ENCODE data around the gene CYP4F22.
A peak's percentile ranks its signal among the peaks of the same experiment; 100 is the strongest.

CYP4F22 gene

GRCh38 chr19:15557223-15557622, 48.9 kb downstream of the CYP4F22 start:
- H3K27ac Mint-ChIP-seq, result no peak overlapping the region
- no peak for DNase-seq (ENCODE audit: low spot score in 2 of 2)
- H3K36me3 Mint-ChIP-seq, result no peaks in the 10 kb centered on the region
- peaks cover 13% of the 10 kb centered on the region for H3K4me1 Mint-ChIP-seq
- H3K4me3 Mint-ChIP-seq, result no peak overlapping the region
- ATAC-seq (ENCODE audit: low read depth), result no peak
- H3K27me3 Mint-ChIP-seq, result peaks cover 11% of the 10 kb centered on the region
- H3K9me3 Mint-ChIP-seq, result no peaks in the 10 kb centered on the region

DNA sequence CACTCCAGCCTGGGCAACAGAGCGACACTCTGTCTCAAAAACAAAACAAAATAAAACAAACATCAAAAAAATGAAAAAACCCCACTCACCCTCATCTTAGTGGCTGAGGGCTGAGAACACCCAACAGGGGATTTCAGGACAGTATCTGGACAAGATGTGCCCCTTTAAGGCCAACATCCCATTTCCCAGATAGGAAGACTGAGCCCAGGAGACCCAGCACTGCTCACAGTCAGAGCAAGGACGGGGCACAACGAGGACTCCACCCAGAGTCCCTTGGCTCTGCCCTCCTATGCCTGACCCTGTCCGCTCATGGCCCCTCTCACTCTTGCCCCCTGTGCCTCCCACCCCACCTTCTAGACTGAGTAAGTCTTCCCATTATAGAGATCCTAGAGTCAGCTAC, 53.8 kb downstream of the CYP4F22 start:
- Mint-ChIP-seq H3K9me3 (no peaks in the 10 kb centered on the region), H3K36me3 (peaks cover 2% of the 10 kb centered on the region), H3K4me1 (no peaks in the 10 kb centered on the region), H3K27ac (no peak overlapping the region), H3K4me3 (no peak overlapping the region), H3K27me3 (peaks cover 25% of the 10 kb centered on the region)
- ATAC-seq (ENCODE audit: low read depth) (no peak), DNase-seq (ENCODE audit: low spot score in 2 of 2) (no peak)

- no peaks in the 10 kb centered on the region for H3K9me3 Mint-ChIP-seq
- H3K4me1 Mint-ChIP-seq, result no peaks in the 10 kb centered on the region
- ATAC-seq (ENCODE audit: low read depth), result no peak
- no peak overlapping the region for H3K27ac Mint-ChIP-seq
- H3K27me3 Mint-ChIP-seq, result peaks cover 25% of the 10 kb centered on the region
- peaks cover 2% of the 10 kb centered on the region for H3K36me3 Mint-ChIP-seq
- no peak overlapping the region for H3K4me3 Mint-ChIP-seq
- DNase-seq (ENCODE audit: low spot score in 2 of 2), result no peak
Observed at GRCh38 chr19:15562861-15563260, 54.5 kb downstream of the CYP4F22 start.

GRCh38 chr19:15563325-15563794, 55.0 kb downstream of the CYP4F22 start:
- H3K36me3 Mint-ChIP-seq, result peaks cover 2% of the 10 kb centered on the region
- H3K27me3 Mint-ChIP-seq, result peaks cover 25% of the 10 kb centered on the region
- no peaks in the 10 kb centered on the region for H3K4me1 Mint-ChIP-seq
- no peak for ATAC-seq (ENCODE audit: low read depth)
- H3K4me3 Mint-ChIP-seq, result no peak overlapping the region
- no peak overlapping the region for H3K27ac Mint-ChIP-seq
- H3K9me3 Mint-ChIP-seq, result no peaks in the 10 kb centered on the region
- no peak for DNase-seq (ENCODE audit: low spot score in 2 of 2)

DNA sequence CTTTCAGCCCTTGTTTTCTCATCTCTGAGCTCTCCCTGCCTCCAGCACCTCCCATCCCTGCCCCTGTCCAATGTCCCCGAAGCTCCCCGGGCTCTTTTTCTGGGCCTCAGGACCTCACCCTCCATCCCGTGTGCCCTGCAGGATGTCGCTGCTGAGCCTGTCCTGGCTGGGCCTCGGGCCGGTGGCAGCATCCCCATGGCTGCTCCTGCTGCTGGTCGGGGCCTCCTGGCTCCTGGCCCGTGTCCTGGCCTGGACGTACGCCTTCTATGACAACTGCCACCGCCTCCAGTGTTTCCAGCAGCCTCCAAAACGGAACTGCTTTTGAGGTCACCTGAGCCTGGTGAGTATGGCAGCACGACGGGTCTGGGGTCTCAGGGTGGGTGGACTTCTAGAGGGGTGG, 55.6 kb downstream of the CYP4F22 start:
- Mint-ChIP-seq H3K9me3 (no peaks in the 10 kb centered on the region), H3K27me3 (peaks cover 25% of the 10 kb centered on the region), H3K4me3 (no peak overlapping the region), H3K4me1 (no peaks in the 10 kb centered on the region), H3K36me3 (peaks cover 2% of the 10 kb centered on the region), H3K27ac (no peak overlapping the region)
- ATAC-seq (ENCODE audit: low read depth), result no peak
- no peak for DNase-seq (ENCODE audit: low spot score in 2 of 2)

DNA sequence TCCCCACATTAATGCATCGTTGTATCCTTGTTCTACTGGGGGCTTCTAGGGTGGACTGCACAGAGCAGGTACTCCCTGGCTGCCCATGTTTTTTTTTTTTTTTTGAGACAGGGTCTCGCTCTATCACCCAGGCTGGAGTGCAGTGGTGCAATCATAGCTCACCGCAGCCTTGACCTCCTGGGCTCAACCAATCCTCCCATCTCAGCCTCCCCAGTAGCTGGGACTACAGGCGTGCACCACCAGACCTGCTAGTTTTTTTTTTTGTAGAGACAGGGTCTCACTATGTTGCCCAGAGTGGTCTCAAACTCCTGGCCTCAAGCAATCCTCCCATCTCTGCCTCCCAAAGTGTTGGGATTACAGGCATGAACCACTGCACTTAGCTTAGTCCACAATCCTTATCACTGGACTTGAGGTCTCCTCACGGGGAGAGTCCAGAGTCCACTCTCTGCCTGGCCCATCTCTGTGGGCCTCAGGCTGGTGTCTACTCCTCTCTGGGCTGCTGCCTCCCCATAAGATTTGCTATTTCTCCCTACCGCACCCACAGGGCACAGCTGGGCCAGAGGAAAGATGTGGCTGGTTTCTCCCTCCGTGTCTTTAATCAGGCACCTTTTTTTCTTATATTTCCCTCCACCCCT, 56.3 kb downstream of the CYP4F22 start:
- no peak for DNase-seq (ENCODE audit: low spot score in 2 of 2)
- no peaks in the 10 kb centered on the region for H3K4me1 Mint-ChIP-seq
- H3K9me3 Mint-ChIP-seq, result no peaks in the 10 kb centered on the region
- peaks cover 2% of the 10 kb centered on the region for H3K36me3 Mint-ChIP-seq
- peaks cover 26% of the 10 kb centered on the region for H3K27me3 Mint-ChIP-seq
- ATAC-seq (ENCODE audit: low read depth), result no peak
- no peak overlapping the region for H3K27ac Mint-ChIP-seq
- H3K4me3 Mint-ChIP-seq, result no peak overlapping the region

DNA sequence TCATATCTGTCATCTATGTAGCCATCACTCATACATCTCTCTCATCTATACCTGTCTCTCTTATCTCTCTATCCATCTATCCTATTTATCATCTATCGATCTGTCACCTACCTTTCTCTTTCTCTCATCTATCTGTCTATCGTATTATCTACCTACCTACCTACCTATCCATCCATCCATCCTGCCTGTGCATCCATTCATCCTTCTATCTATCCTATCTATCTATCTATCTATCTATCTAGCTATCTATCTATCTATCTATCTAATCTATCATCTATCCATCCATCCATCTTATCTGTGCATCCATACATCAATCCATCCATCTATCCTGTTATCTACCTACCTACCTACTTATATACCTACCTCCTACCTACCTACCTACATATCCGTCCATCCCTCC, 62.1 kb downstream of the CYP4F22 start:
- no peaks in the 10 kb centered on the region for H3K4me1 Mint-ChIP-seq
- no peak for DNase-seq (ENCODE audit: low spot score in 2 of 2)
- no peak for ATAC-seq (ENCODE audit: low read depth)
- H3K27me3 Mint-ChIP-seq, result peaks cover 24% of the 10 kb centered on the region
- no peaks in the 10 kb centered on the region for H3K36me3 Mint-ChIP-seq
- H3K27ac Mint-ChIP-seq, result no peak overlapping the region
- no peak overlapping the region for H3K4me3 Mint-ChIP-seq
- no peaks in the 10 kb centered on the region for H3K9me3 Mint-ChIP-seq

DNA sequence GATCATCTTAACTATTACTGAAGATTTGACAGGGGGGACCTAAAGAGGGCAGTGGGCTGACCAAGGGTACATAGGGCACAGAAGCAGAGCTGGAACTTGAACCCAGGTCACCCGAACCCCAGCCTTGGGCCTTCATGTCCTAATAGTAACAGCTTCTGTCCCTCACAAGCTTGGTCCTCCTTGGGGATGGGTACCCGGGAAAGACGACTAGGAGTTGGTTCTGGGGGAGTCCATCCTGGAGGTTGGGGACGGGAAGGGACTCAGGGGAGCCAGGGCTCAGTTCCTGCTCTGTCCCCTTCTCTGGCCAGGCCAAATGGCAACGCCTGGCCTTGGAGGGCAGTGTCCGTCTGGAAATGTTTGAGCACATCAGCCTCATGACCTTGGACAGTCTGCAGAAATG, 67.1 kb downstream of the CYP4F22 start:
- Mint-ChIP-seq H3K27me3 (peaks cover 13% of the 10 kb centered on the region), H3K27ac (no peak overlapping the region)

DNA sequence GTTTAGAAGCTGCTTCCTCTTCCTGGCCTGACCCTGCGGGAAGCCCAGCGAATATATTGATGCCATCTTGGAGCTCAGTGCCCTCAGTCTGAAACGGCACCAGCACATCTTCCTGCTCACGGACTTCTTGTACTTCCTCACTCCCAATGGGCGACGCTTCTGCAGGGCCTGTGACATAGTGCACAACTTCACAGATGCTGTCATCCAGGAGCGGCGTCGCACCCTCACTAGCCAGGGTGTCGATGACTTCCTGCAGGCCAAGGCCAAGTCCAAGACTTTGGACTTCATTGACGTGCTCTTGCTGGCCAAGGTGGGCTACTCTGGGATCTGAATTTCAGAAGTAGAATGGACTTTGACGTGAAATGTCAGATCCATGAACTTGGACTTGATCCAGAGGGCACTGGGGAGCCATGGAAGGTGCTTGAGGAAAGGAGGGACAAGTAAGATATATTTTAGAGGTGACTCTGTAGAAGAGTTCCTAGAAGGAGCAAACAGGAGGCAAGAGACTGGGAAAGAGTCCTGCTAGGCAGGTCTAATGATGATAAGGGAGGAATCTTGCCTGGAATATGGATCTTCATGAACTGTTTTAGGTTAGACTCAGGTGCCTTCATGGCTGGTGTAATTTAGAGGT, 68.3 kb downstream of the CYP4F22 start:
- no peaks in the 10 kb centered on the region for H3K36me3 Mint-ChIP-seq
- H3K4me3 Mint-ChIP-seq, result no peak overlapping the region
- H3K27me3 Mint-ChIP-seq, result peaks cover 13% of the 10 kb centered on the region
- no peak overlapping the region for H3K27ac Mint-ChIP-seq
- no peaks in the 10 kb centered on the region for H3K4me1 Mint-ChIP-seq
- ATAC-seq (ENCODE audit: low read depth), result no peak
- no peak for DNase-seq (ENCODE audit: low spot score in 2 of 2)
- no peaks in the 10 kb centered on the region for H3K9me3 Mint-ChIP-seq

More for the DNA sequence above, 67.1 kb downstream of the CYP4F22 start:
- Mint-ChIP-seq H3K4me3 (no peak overlapping the region), H3K4me1 (no peaks in the 10 kb centered on the region), H3K9me3 (no peaks in the 10 kb centered on the region), H3K36me3 (no peaks in the 10 kb centered on the region)
- no peak for DNase-seq (ENCODE audit: low spot score in 2 of 2)
- ATAC-seq (ENCODE audit: low read depth), result no peak

DNA sequence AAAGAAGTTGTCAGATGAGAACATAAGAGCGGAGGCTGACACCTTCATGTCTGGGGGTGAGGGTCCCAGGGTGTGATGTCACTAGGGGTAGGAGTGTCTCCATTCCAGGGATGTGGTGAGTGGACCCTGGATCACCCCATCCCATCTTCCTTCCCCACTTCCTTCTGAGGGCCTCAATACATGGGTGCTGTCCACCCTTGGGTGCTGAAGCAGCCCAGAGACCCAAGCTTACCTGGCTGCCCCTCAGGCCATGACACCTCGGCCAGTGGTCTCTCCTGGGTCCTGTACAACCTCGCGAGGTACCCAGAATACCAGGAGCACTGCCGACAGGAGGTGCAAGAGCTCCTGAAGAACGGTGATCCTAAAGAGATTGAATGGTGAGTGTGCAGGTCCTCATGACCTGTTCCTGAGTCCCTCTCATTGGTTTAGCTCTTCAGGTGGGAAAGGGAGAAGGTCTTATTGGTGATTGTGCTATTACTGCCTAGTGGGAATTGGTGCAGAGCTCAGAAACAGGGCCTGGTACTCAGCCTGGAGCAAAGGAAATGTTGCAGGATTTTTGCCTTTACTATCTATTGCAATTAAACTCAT, 69.0 kb downstream of the CYP4F22 start:
- peaks cover 13% of the 10 kb centered on the region for H3K27me3 Mint-ChIP-seq
- no peak overlapping the region for H3K27ac Mint-ChIP-seq
- H3K4me1 Mint-ChIP-seq, result no peaks in the 10 kb centered on the region
- no peak overlapping the region for H3K4me3 Mint-ChIP-seq
- no peaks in the 10 kb centered on the region for H3K36me3 Mint-ChIP-seq
- DNase-seq (ENCODE audit: low spot score in 2 of 2) (no peak), ATAC-seq (ENCODE audit: low read depth) (no peak)
- no peaks in the 10 kb centered on the region for H3K9me3 Mint-ChIP-seq

GRCh38 chr19:15583346-15583745, 75.0 kb downstream of the CYP4F22 start:
- ATAC-seq (ENCODE audit: low read depth) (no peak), DNase-seq (ENCODE audit: low spot score in 2 of 2) (no peak)
- no peak overlapping the region for H3K27ac Mint-ChIP-seq
- no peaks in the 10 kb centered on the region for H3K9me3 Mint-ChIP-seq
- peaks cover 4% of the 10 kb centered on the region for H3K4me1 Mint-ChIP-seq
- H3K27me3 Mint-ChIP-seq, result peaks cover 15% of the 10 kb centered on the region
- H3K36me3 Mint-ChIP-seq, result no peaks in the 10 kb centered on the region
- no peak overlapping the region for H3K4me3 Mint-ChIP-seq

GRCh38 chr19:15584095-15584494, 75.8 kb downstream of the CYP4F22 start:
- ATAC-seq (ENCODE audit: low read depth) (no peak), DNase-seq (ENCODE audit: low spot score in 2 of 2) (no peak)
- H3K9me3 Mint-ChIP-seq, result no peaks in the 10 kb centered on the region
- H3K4me3 Mint-ChIP-seq, result no peak overlapping the region
- no peaks in the 10 kb centered on the region for H3K36me3 Mint-ChIP-seq
- peaks cover 15% of the 10 kb centered on the region for H3K27me3 Mint-ChIP-seq
- no peak overlapping the region for H3K27ac Mint-ChIP-seq
- peaks cover 4% of the 10 kb centered on the region for H3K4me1 Mint-ChIP-seq

DNA sequence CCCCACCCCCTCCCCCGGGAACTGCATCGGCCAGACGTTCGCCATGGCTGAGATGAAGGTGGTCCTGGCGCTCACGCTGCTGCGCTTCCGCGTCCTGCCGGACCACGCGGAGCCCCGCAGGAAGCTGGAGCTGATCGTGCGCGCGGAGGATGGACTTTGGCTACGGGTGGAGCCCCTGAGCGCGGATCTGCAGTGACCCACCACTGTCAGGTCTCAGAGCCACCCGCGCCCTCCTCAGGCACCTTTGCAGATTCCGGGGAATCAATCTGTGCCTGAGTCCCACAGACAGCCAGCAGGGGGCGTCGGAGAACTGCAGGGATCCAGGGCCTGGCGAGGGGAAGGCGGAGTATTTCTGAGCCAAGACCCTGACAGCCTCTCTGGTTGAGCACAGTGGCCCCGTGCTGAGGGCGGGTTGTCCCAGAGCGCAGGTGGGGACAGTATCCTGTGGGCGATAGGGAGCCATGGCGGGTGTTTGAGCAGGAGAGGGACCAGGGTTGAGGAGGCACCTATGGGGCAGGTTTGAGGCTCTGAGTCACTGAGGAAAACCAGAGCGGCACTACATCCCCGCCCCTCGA, 76.3 kb downstream of the CYP4F22 start:
- no peaks in the 10 kb centered on the region for H3K36me3 Mint-ChIP-seq
- peaks cover 15% of the 10 kb centered on the region for H3K27me3 Mint-ChIP-seq
- DNase-seq (ENCODE audit: low spot score in 2 of 2) (peak; percentile 79 to 89), ATAC-seq (ENCODE audit: low read depth) (peak; percentile 93)
- no peak overlapping the region for H3K4me3 Mint-ChIP-seq
- no peaks in the 10 kb centered on the region for H3K9me3 Mint-ChIP-seq
- H3K27ac Mint-ChIP-seq, result no peak overlapping the region
- peaks cover 4% of the 10 kb centered on the region for H3K4me1 Mint-ChIP-seq

GRCh38 chr19:15587663-15588062, 79.3 kb downstream of the CYP4F22 start:
- no peak overlapping the region for H3K27ac Mint-ChIP-seq
- H3K9me3 Mint-ChIP-seq, result peaks cover 2% of the 10 kb centered on the region
- DNase-seq (ENCODE audit: low spot score in 2 of 2), result no peak
- H3K4me3 Mint-ChIP-seq, result no peak overlapping the region
- ATAC-seq (ENCODE audit: low read depth), result peak; percentile 43
- peaks cover 4% of the 10 kb centered on the region for H3K4me1 Mint-ChIP-seq
- no peaks in the 10 kb centered on the region for H3K36me3 Mint-ChIP-seq
- peaks cover 12% of the 10 kb centered on the region for H3K27me3 Mint-ChIP-seq
